BJ (cell line): ENCODE measurements around the gene KDM5B. TPM values are rescaled to one million over a fixed set of nuclear protein-coding genes. Genes with fewer than 3 reads are reported as not detected.

ENCODE experiments used
- CTCF ChIA-PET: fragments of 350-600 bp; formaldehyde crosslinking; extraction: SDS; loops from one replicate; lab custom pipeline; 2021; ENCODE audit warnings: antibody characterized with exemption, inconsistent platforms; lab: Yijun Ruan, JAX
- POLR2A ChIA-PET: fragments of 300-600 bp; sonication (Branson Sonifier 250); formaldehyde crosslinking; extraction: SDS; loops from one replicate; lab custom pipeline; 2021; ENCODE audit warnings: antibody characterized with exemption; lab: Charles Lee
- DNase-seq: peaks from one replicate; pipeline ENCODE4 v3.0.0-alpha.2; 2011; ENCODE audit warnings: low read depth
- H3K27me3 ChIP-seq: 2 replicates; pipeline ENCODE4 v1.6.0; 2011; ENCODE audit warnings: low read length; ENCODE audit not compliant: control insufficient read depth, insufficient read depth
- H3K36me3 ChIP-seq: 2 replicates; pipeline ENCODE4 v1.5.1; 2011; ENCODE audit warnings: low read length; ENCODE audit not compliant: control insufficient read depth, insufficient read depth
- H3K4me3 ChIP-seq: 2 replicates; pipeline ENCODE4 v1.5.1; 2011; ENCODE audit warnings: low read depth, mild to moderate bottlenecking, control low read depth, low read length
- CTCF ChIP-seq: IDR thresholded peaks from 2 replicates; pipeline ENCODE4 v1.5.1; 2011; ENCODE audit warnings: low read depth, mild to moderate bottlenecking, control low read depth, inconsistent platforms, low read length, moderate library complexity; ENCODE audit not compliant: insufficient read depth
- polyA plus RNA-seq: library from polyadenylated mRNA; depleted of rRNA; stranded (reverse); fragments of >200 nt; gene quantifications from 2 replicates; pipeline ENCODE4 v1.2.3, GENCODE V29; 2011

KDM5B gene
- polyA plus RNA-seq, 1 experiment = 39.6 TPM

GRCh38 chr1:202843081-202843480, 34.9 kb upstream of the KDM5B start:
- Histone ChIP-seq H3K27me3 (no peaks in the 10 kb centered on the region; the same call in 1 of the 2 replicates), H3K36me3 (no peaks in the 10 kb centered on the region), H3K4me3 (no peak overlapping the region)
- ChIA-PET CTCF (interaction anchor here (1.2 kb wide), 1 partner anchor 10 kb away, joined by 3 read pairs; no protein-coding TSS in a partner anchor), POLR2A (no interaction called here)
- DNase-seq = no peak
- TF ChIP-seq CTCF = no peak

GRCh38 chr1:202837746-202838262, 29.6 kb upstream of the KDM5B start:
- DNase-seq = no peak
- TF ChIP-seq CTCF = no peak
- CTCF ChIA-PET = no interaction called here
- Histone ChIP-seq H3K27me3 (peaks cover 9% of the 10 kb centered on the region), H3K4me3 (no peak overlapping the region), H3K36me3 (no peaks in the 10 kb centered on the region)
- POLR2A ChIA-PET = no interaction called here

- ChIA-PET CTCF (no interaction called here), POLR2A (no interaction called here)
- TF ChIP-seq CTCF = no peak
- Histone ChIP-seq H3K36me3 (no peaks in the 10 kb centered on the region), H3K27me3 (peaks cover 9% of the 10 kb centered on the region), H3K4me3 (no peak overlapping the region)
- DNase-seq = no peak
Observed at GRCh38 chr1:202836623-202837403, 28.6 kb upstream of the KDM5B start.

- no peak for TF ChIP-seq CTCF
- ChIA-PET POLR2A (no interaction called here), CTCF (interaction anchor here (0.7 kb wide), 2 partner anchors 11 to 1910 kb away, joined by 3 read pairs; no protein-coding TSS in a partner anchor)
- Histone ChIP-seq H3K27me3 (peaks cover 9% of the 10 kb centered on the region), H3K36me3 (no peaks in the 10 kb centered on the region), H3K4me3 (no peak overlapping the region)
- DNase-seq = no peak
Observed at GRCh38 chr1:202835548-202836072, 27.4 kb upstream of the KDM5B start.

- ChIA-PET POLR2A (no interaction called here), CTCF (no interaction called here)
- no peak overlapping the region for H3K4me3 ChIP-seq
- no peaks in the 10 kb centered on the region for H3K36me3 ChIP-seq
- H3K27me3 ChIP-seq = peaks cover 9% of the 10 kb centered on the region
- TF ChIP-seq CTCF = no peak
- DNase-seq = no peak
Observed at GRCh38 chr1:202834771-202835547, 26.7 kb upstream of the KDM5B start.
